GM23338 (cell line): Measurements from ENCODE around the gene MAP3K14. TPM values are rescaled to one million over a fixed set of nuclear protein-coding genes. Genes with fewer than 3 reads are reported as not detected.

Experiments
- ATAC-seq: fragments of 200-7000 bp; cut with Tn5 transposase; 3 replicates; pipeline ENCODE4 v1.9.1; 2020
- DNase-seq: peaks from one replicate; pipeline ENCODE4 v3.0.0-alpha.2; 2015; ENCODE audit warnings: low spot score
- H2AFZ ChIP-seq: fragments of 200-600 bp; sonication (generic); 2 replicates; pipeline ENCODE4 v1.8.0; 2016; ENCODE audit warnings: antibody characterized with exemption, mild to moderate bottlenecking, moderate library complexity
- H3F3A ChIP-seq: fragments of 200-600 bp; sonication (generic); replicated peaks from 2 replicates; pipeline ENCODE4 v1.8.0; 2017; ENCODE audit warnings: antibody characterized with exemption, mixed run types, low read depth
- H3K27ac ChIP-seq: fragments of 200-600 bp; sonication (generic); 2 replicates; pipeline ENCODE4 v1.6.1; 2016; ENCODE audit warnings: low read depth
- H3K27me3 ChIP-seq: fragments of 200-600 bp; sonication (generic); 2 replicates; pipeline ENCODE4 v1.8.0; 2016; ENCODE audit warnings: mild to moderate bottlenecking, mixed run types, moderate library complexity; ENCODE audit not compliant: insufficient read depth
- H3K36me3 ChIP-seq: fragments of 200-600 bp; sonication (generic); 2 replicates; pipeline ENCODE4 v1.8.0; 2016; ENCODE audit warnings: mild to moderate bottlenecking; ENCODE audit not compliant: insufficient read depth
- H3K4me1 ChIP-seq: fragments of 200-600 bp; sonication (generic); 2 replicates; pipeline ENCODE4 v1.8.0; 2016; ENCODE audit warnings: mild to moderate bottlenecking, moderate library complexity; ENCODE audit not compliant: insufficient read depth
- H3K4me2 ChIP-seq: fragments of 200-600 bp; sonication (generic); 2 replicates; pipeline ENCODE4 v1.7.1; 2017; ENCODE audit warnings: mixed run types
- H3K4me3 ChIP-seq: fragments of 200-600 bp; sonication (generic); 2 replicates; pipeline ENCODE4 v1.6.1; 2016; ENCODE audit warnings: mixed run types
- H3K79me2 ChIP-seq: fragments of 200-600 bp; sonication (generic); replicated peaks from 2 replicates; pipeline ENCODE4 v1.8.0; 2017; ENCODE audit warnings: mild to moderate bottlenecking; ENCODE audit not compliant: insufficient read depth
- H3K9me2 ChIP-seq: fragments of 200-600 bp; sonication (generic); 2 replicates; pipeline ENCODE4 v1.8.0; 2017; ENCODE audit not compliant: insufficient read depth
- H4K20me1 ChIP-seq: fragments of 200-600 bp; sonication (generic); replicated peaks from 2 replicates; pipeline ENCODE4 v1.8.0; 2017; ENCODE audit warnings: mild to moderate bottlenecking; ENCODE audit not compliant: insufficient read depth
- H3K27ac Mint-ChIP-seq: 2 replicates; pipeline ENCODE4 v1.8.0; 2020; ENCODE audit warnings: inconsistent platforms, mild to moderate bottlenecking, moderate library complexity, mixed read lengths
- H3K27me3 Mint-ChIP-seq: 3 replicates; pipeline ENCODE4 v1.8.0; 2022; ENCODE audit warnings: low read depth, mild to moderate bottlenecking, moderate library complexity, mixed read lengths, inconsistent platforms; ENCODE audit not compliant: insufficient read depth, poor library complexity
- H3K36me3 Mint-ChIP-seq: 3 replicates; pipeline ENCODE4 v1.8.0; 2021; ENCODE audit warnings: low read depth, mild to moderate bottlenecking, inconsistent platforms, moderate library complexity, mixed read lengths
- H3K4me1 Mint-ChIP-seq: 3 replicates; pipeline ENCODE4 v1.8.0; 2020; ENCODE audit warnings: mild to moderate bottlenecking, inconsistent platforms, mixed read lengths
- H3K4me3 Mint-ChIP-seq: 3 replicates; pipeline ENCODE4 v1.8.0; 2021; ENCODE audit warnings: moderate library complexity, mild to moderate bottlenecking, inconsistent platforms, mixed read lengths
- H3K9me3 Mint-ChIP-seq: 3 replicates; pipeline ENCODE4 v1.8.0; 2020; ENCODE audit warnings: moderate library complexity, mild to moderate bottlenecking, inconsistent platforms, mixed read lengths
- CREB1 ChIP-seq: fragments of 250-450 bp; sonication (Bioruptor Pico); IDR thresholded peaks from 2 replicates; pipeline ENCODE4 v1.5.0; 2020; ENCODE audit warnings: low read depth, mild to moderate bottlenecking, moderate library complexity
- CTCF ChIP-seq, 2 experiments: fragments of 200-600 bp in 1 of 2; sonication (generic) in 1 of 2; conservative IDR thresholded peaks; 2 replicates each; pipeline versions ENCODE4 v1.5.1 to v1.6.1; 2016 to 2017; ENCODE audit warnings: antibody characterized with exemption in 2 of 2, low read depth in 2 of 2, mild to moderate bottlenecking in 2 of 2, moderate library complexity in 1 of 2
- ETS1 ChIP-seq: IDR thresholded peaks from 2 replicates; pipeline ENCODE4 v1.6.1; 2016; ENCODE audit warnings: antibody characterized with exemption
- EZH2phosphoT487 ChIP-seq: fragments of 200-600 bp; sonication (generic); IDR thresholded peaks from one replicate; pipeline ENCODE4 v1.8.1; 2018; ENCODE audit warnings: antibody characterized with exemption; ENCODE audit not compliant: unreplicated experiment
- JUNB ChIP-seq: IDR thresholded peaks from one replicate; pipeline ENCODE4 v1.6.1; 2016; ENCODE audit warnings: antibody characterized with exemption; ENCODE audit not compliant: unreplicated experiment
- NANOG ChIP-seq: IDR thresholded peaks from 2 replicates; pipeline ENCODE4 v1.6.1; 2016; ENCODE audit warnings: antibody characterized with exemption, borderline replicate concordance
- POLR2AphosphoS5 ChIP-seq: IDR thresholded peaks from 2 replicates; pipeline ENCODE4 v1.6.1; 2016; ENCODE audit warnings: antibody characterized with exemption, low read depth
- STAT1 ChIP-seq: IDR thresholded peaks from one replicate; pipeline ENCODE4 v1.6.1; 2016; ENCODE audit warnings: antibody characterized with exemption; ENCODE audit not compliant: unreplicated experiment
- ZNF114 ChIP-seq: fragments of 250-450 bp; sonication (Bioruptor Pico); IDR thresholded peaks from 2 replicates; pipeline ENCODE4 v1.5.0; 2020; ENCODE audit warnings: mild to moderate bottlenecking, moderate library complexity
- ZNF331 ChIP-seq: fragments of 250-450 bp; sonication (Bioruptor Pico); IDR thresholded peaks from 2 replicates; pipeline ENCODE4 v1.5.0; 2020; ENCODE audit warnings: low read depth, mild to moderate bottlenecking, moderate library complexity
- ZNF462 ChIP-seq: fragments of 250-450 bp; sonication (Bioruptor Pico); IDR thresholded peaks from 2 replicates; pipeline ENCODE4 v1.5.0; 2020; ENCODE audit warnings: mild to moderate bottlenecking, moderate library complexity
- polyA plus RNA-seq: library from polyadenylated mRNA; unstranded; fragments of >200 nt; fragmentation: Nextera tagmentation; extraction: Ambion mirVana; gene quantifications from 2 replicates; pipeline ENCODE4 v1.2.1, GENCODE V29; 2016
- total RNA-seq: library from RNA; depleted of rRNA; stranded (reverse); fragments of >200 nt; shearing (Covaris generic); gene quantifications from 2 replicates; pipeline ENCODE4 v1.2.3, GENCODE V29; 2014

Gene MAP3K14
- total and polyA plus RNA-seq, 2 experiments from 2014 or later = 1.3 to 4.9 TPM

- TF ChIP-seq ZNF462 (no peak), ZNF114 (CRISPR knock-in tag) (no peak), ETS1 (no peak), JUNB (no peak), STAT1 (no peak), ZNF331 (no peak)
Measured at GRCh38 chr17:45244725-45245656, 71.8 kb downstream of the MAP3K14 start (continued).

- H3K27me3 Mint-ChIP-seq = peaks cover 38% of the 10 kb centered on the region
- no peak for ATAC-seq
Measured at GRCh38 chr17:45243750-45244149, 73.1 kb downstream of the MAP3K14 start.

More at GRCh38 chr17:45243750-45244149, 73.1 kb downstream of the MAP3K14 start:
- Histone ChIP-seq H4K20me1 (no peaks in the 10 kb centered on the region), H3K27me3 (peaks cover 23% of the 10 kb centered on the region), H3K79me2 (no peaks in the 10 kb centered on the region), H3K27ac (no peak overlapping the region), H3K36me3 (no peaks in the 10 kb centered on the region), H3K4me1 (peaks cover 20% of the 10 kb centered on the region), H3K9me2 (no peaks in the 10 kb centered on the region), H2AFZ (no peak overlapping the region), H3F3A (peaks cover 31% of the 10 kb centered on the region), H3K4me3 (no peak overlapping the region), H3K4me2 (no peak overlapping the region)
- H3K9me3 Mint-ChIP-seq = no peaks in the 10 kb centered on the region; the same call in 2 of the 3 replicates
- H3K36me3 Mint-ChIP-seq = no peaks in the 10 kb centered on the region; the same call in 2 of the 3 replicates
- no peak for DNase-seq
- no peak overlapping the region for H3K27ac Mint-ChIP-seq
- TF ChIP-seq CREB1 (CRISPR knock-in tag) = no peak
- TF ChIP-seq ETS1 = no peak
- TF ChIP-seq POLR2AphosphoS5 = no peak
- no peak for TF ChIP-seq EZH2phosphoT487
- no peak for TF ChIP-seq CTCF (conservative IDR thresholded peaks at IDR 0.05; ENCODE audit: low read depth in 2 of 2)
- no peak for TF ChIP-seq ZNF331
- TF ChIP-seq NANOG = no peak
- no peak overlapping the region for H3K4me3 Mint-ChIP-seq
- peaks cover 28% of the 10 kb centered on the region for H3K4me1 Mint-ChIP-seq
